T-helper 1 cell treated with Interleukin-12 subunit alpha and Interleukin-12 subunit beta and Interleukin-4 antibody, amounts not matched to agents 30 ng/mL and 1 ng/mL, for 36 hours (primary cell): ENCODE measurements around the gene DUSP5. TPM values are rescaled to one million over a fixed set of nuclear protein-coding genes. Genes with fewer than 3 reads are reported as not detected.

Source experiments
- intact Hi-C: fragments of 100-400 bp; cut with micrococcal nuclease; formaldehyde crosslinking; loops from one replicate; pipeline ENCODE4 v1.15.1; 2024
- total RNA-seq: library from RNA; stranded (reverse); gene quantifications from 2 replicates; pipeline ENCODE4 v1.2.3, GENCODE V29; 2022

The DUSP5 gene
- total RNA-seq, 1 donor from 2014 or later = 131 TPM

DNA sequence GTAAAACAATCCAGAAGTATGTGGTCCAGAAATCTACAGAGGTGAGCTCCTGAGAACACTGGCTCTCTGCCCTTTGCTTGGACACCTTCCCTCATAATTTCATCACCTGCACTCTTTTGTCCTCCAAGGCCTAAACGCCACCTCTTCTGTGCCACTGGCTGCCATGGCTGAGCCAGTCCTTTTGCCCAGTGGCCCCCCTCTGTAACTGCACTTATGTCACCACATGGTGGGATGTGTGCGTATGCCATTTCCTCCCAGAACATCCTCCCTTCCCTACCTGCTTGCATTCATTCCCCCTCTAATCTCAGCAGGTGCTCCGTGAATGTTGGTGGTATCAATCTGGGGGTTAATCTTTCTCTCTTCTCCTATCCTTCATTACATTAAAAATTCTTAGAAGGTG lies 17.3 kb upstream of the DUSP5 start:
- intact Hi-C loops = no loop called here

DNA sequence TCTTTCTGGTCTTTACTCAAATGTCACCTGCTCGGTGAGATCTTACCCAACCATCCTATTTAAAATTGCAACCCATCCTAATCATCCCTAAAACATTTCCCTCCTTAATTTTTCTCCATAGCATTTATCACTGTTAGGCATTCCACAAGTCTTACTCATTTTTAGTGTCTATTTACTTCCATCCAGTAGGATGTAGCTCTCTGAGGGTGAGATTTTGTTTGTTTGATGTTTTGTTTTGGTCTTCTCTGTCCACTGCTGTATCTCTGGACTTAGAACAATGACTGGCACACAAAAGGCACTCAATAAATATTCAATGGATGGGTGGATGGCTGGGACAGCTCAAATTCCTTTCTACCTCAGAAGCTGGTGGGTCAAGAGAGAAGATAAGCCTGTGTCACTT lies 15.8 kb upstream of the DUSP5 start:
- intact Hi-C loops = no loop called here

GRCh38 chr10:110483633-110484032 lies 14.1 kb upstream of the DUSP5 start:
- intact Hi-C loops = loop anchor here (2.0 kb wide), 1 partner anchor 29 kb away; no protein-coding TSS in a partner anchor

GRCh38 chr10:110485541-110485940 lies 12.2 kb upstream of the DUSP5 start:
- intact Hi-C loops = loop anchor here (2.0 kb wide), 1 partner anchor 31 kb away; no protein-coding TSS in a partner anchor

- intact Hi-C loops = no loop called here
Observed at GRCh38 chr10:110486680-110487410, 10.9 kb upstream of the DUSP5 start.

DNA sequence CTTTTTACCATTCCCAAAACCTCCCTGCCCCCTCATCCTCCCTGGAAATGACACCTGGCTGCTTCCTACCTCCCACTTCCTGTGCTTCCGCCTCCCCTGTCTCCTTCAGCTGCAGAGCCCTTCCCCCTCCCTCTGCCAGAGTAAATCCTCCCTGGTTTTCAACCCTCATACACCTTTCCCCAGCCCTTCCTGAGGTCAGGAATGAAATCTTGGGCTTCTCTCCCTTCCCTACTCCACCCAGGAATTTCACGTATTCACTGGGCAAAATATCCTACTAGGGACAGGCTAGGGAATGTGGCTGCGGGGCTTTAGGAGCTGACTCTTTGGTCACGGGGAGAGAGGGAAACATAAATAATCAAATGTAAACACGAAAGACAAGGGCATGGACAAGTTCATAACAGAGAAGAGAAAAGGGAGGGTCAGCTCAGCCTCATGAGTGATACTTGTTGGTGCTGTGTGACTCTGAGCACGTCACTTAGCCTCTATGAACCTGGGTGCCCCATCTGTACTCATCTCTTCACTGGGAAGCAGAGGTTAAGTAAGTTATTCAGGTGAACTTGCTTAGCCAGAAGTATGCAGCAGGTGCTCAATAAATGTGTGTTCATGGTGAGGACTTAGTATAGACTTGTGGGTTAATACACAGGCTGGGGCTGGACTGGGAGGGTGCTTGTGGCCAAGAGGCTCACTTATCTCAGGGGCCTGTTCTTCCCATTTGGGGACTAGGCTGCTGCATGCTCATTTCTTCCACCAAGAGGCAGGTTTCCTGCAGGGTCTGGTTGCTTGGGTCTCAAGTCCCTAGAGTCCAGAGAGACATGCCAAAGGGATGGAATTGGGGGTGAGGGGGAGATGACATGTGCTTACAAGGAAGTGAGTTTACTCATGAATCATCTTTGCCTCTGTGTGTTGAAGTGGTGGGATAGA lies 10.0 kb upstream of the DUSP5 start:
- intact Hi-C loops = no loop called here

DNA sequence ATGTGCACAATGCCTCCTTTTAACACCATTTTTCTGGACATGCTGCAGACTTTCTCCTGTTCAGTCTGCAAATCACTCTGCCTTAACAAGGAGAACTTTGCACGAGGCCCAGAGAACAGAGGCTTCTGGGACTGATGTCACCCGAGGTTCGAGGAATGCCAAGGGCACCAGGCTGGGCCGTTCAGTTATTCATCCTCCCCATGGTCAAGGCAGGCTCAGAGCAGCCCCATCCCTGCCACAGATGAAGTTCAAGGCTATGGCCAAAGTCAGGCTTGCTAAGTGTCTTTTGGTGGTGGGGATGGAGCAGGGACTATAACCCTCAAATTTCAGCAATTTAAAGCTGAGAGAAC lies 9.4 kb upstream of the DUSP5 start:
- intact Hi-C loops = no loop called here

GRCh38 chr10:110488940-110489339 lies 8.8 kb upstream of the DUSP5 start:
- intact Hi-C loops = no loop called here

DNA sequence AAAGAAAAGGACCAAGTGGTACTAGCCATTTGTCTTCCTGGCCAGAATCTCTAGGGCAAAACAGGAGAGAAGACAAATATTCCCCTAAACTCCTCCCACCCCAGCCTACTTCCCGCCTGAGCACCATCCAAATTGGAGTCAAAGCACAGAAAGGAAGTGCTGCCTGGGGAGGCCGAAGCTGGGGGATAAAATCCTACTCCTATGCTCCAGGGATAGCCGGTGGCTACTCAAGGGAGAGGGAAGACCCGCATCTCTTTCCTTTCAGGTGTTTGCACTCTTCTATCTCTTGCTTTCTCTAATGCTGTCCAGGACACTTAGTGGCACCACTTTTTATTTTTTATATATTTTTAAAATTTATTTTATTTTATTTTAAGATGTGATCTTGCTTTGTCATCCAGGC lies 7.1 kb upstream of the DUSP5 start:
- intact Hi-C loops = no loop called here

DNA sequence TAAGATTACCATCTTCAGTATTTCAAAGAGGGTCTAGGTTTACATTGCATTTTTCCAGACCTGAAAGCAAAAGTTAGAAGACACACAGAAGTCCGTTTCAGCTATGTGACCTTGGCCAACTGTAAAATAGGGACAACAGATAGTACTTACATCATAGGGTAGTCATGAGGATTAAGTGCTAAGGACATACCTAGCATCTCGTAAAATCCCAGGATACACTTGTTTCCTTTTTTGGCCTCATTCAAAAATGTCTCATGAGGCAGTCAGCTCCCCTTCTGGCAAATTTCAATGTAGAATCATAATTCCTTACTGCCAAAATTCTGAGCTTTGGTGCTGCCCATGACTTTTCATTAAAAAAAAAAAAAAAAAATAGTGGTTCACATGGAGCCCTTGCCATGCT lies 6.4 kb upstream of the DUSP5 start:
- intact Hi-C loops = no loop called here

DNA sequence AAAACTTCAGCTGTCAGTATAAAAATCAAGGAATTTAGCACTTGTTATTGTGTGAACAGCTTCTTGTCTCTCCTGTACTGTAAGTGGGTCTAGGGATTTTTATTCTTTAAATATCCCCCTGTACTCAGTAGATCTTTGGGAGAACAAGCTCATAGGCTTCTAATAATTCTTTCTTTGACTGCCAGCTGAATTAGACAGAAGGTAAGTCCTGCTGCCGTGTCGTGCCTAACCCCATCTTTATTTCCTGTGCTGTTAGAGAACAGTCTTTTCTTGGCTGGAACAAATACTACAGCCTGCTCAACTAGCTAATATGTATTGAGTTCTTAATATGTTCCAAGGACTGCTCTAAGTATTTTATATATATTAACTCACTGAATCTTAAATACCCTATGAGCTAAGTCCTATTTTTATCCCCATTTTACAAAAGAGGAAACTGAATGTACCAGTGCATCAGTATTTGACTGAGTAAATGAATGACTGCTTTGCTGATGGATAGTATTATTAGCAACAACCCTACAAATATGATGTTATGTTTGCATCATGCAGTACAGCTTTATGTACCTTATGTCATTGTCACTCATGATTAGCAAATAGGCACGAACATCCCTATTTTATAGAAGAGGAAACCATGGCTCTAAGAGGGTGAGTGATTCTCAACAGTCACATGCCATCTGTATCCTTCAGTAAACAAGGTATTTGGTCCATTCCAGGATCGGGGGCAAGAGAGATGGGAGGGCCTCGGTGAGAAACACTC lies 5.5 kb upstream of the DUSP5 start:
- intact Hi-C loops = no loop called here

DNA sequence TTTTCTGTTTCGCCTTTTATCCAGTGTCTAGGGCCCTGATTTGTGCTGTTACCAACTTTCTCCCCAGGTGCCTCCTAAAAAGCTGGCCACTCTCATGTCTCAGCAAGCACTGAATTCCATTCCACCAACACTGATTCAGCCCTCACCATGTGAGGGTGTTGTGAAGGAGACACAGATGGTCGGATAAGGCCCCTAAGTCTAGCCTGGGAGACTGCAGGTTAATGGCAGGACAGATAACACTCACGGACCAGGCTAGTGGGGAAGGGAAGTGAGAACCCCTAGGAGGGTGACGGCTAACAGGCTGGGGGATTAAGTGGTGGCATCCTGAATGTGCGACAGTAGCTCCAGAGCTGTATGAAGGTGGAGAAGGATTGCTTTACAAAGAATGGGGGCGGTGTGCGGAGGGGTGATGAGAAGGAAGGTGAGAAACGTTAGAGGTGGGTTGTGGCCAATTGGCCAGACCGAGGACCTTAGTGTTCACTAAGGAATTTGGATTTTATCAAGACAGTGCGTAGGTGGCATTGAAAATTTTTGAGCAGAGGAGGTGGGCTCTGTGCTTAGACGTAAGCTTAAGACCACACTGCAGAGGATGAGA lies 3.8 kb upstream of the DUSP5 start:
- intact Hi-C loops = no loop called here

- intact Hi-C loops = no loop called here
Observed at GRCh38 chr10:110494532-110494931, 3.2 kb upstream of the DUSP5 start.

DNA sequence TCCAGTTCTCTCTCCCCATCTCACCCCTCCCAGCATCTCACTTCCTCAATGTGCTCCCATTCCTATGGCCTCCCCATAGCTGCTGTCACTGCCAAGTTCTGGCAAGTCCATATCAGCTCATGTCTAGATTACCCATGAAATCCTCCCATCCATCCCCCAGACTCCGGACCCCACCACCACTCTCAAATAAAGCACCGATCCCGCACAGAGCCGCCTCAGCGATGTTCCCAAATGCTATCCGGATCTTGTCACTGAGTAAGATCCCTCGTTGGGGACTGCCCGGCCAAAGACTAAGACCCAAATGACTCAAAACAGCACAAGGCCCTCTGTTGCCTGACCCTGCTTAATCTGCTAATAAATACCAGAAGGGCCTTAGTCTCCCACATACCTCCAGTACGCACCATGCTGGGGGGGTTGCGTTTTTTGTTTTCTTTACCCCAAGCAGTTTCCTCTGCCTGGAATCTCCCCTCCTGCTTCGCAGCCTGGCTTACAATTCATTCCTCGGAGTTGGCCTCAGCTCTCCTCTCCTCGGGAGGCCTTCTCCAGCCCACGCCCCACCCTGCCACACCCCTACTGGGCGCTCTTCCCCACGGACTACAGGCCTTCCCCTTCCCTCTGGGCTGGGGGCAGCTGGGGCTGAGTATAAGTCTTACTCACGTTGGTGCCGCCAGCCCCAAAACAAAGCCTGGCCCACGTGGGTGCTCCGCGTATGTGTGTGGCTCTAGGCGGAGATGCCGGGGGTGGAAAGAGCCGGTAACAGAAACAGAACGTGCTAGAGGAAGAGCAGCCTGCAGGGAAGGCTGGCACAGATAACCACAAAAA lies 1.8 kb upstream of the DUSP5 start:
- intact Hi-C loops = loop anchor here (1.0 to 5.0 kb wide), 7 partner anchors 8 to 1686 kb away; partner anchors contain the start of gene GPAM

DNA sequence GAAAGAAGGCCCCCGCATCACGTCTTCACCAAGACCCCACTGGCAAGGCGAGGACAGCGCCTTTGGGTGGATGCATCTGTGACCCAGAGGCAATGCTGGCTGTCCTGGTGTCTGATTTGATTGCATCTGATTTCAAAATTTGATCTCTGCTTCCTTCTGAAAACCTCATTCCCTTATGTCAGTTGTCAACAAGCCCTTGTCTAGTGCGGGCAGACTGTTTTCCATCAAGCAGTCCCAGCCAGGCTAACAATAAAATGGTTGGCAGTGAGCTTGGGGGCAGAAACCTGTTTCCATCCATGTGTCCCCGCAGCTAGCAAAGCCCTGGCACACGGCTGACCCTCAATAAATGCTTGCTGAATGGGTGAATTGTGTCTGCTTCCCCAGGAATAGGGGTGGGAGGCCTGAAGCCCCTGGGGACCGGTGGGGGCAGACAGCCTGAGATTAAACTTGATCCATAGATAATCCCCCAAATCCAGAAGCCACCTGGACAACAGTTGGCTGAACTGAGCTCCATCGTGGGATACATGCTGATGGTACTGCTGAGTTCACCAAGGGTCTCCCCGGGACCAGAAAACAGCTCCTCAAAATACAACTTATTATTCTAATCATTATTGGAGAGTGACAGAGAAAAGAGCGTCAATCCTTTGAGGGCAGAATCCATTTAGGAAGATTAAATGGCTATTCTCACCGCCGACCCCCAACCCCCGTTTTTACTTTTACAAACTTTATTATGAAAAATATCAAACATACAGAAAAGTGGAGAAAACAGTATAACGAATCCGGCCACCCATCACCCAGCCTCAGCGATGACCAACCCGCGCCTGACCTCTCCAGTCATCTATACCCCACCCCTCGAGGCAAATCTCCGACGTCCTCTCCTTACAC lies 912 bp upstream of the DUSP5 start:
- intact Hi-C loops = loop anchor here (1.0 to 5.0 kb wide), 15 partner anchors 8 to 1686 kb away; partner anchors contain the start of genes BBIP1, GPAM, MXI1 and SHOC2

- intact Hi-C loops = loop anchor here (5.0 kb wide), 1 partner anchor 1684 kb away; the partner anchor contains the start of gene GPAM
Observed at GRCh38 chr10:110498087-110498981, 627 bp downstream of the DUSP5 start.

DNA sequence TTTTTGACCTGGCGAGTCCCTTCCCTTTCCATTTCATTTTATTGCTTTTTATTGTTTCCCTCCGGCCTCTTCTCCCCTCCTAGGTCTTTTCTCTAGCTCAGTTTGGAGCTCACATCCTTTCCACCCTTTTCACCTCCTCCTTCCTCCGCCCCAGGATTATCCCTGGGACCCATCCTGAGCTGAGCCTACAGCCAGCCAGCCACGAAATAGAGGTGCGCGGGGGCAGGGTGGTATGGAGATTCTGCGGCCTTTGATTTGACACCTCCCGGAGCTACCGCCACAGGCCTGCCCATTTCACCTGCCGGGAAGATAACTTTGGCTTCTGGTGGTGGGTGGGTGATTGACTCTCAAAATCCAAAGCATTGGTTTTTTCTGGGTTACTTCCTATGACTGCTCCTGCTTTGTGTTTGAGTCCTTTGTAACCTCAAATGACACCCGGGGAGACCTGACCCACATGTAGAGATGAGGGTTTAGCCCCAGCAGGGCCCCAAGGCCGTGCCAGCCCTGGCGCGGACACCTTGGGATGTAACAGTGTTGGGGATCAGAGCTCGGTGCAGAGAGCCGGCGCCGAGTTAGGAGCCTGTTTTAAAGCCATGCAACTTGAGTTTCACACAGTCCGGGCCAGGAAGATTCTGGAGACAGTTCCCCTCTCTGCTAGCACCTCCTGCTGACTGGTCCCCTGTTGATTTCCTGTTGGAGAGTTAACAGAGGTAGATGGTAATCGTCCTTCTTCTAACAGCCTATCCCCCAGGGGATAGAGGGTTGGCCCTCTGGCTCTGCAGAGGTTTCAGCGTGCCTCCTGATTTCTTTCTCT lies 1.5 kb downstream of the DUSP5 start:
- intact Hi-C loops = loop anchor here (1.0 to 5.0 kb wide), 2 partner anchors 188 to 1683 kb away; partner anchors contain the start of gene GPAM
